ENCODE data around the gene TAF3.

Gene TAF3

GRCh38 chr10:8058274-8059111, 240.2 kb downstream of the TAF3 start:
- DNase-seq (ENCODE audit: low read depth) = no peak

- DNase-seq (ENCODE audit: low read depth) = no peak
Measured at GRCh38 chr10:8059191-8059936, 241.1 kb downstream of the TAF3 start.

GRCh38 chr10:8060010-8060703, 241.9 kb downstream of the TAF3 start:
- DNase-seq (ENCODE audit: low read depth) = no peak

GRCh38 chr10:8060704-8061121, 242.4 kb downstream of the TAF3 start:
- DNase-seq (ENCODE audit: low read depth) = no peak

GRCh38 chr10:8061274-8062211, 243.2 kb downstream of the TAF3 start:
- no peak for DNase-seq (ENCODE audit: low read depth)

- no peak for DNase-seq (ENCODE audit: low read depth)
Measured at GRCh38 chr10:8063128-8063908, 245.0 kb downstream of the TAF3 start.

- DNase-seq (ENCODE audit: low read depth) = no peak
Measured at GRCh38 chr10:8063935-8064334, 245.6 kb downstream of the TAF3 start.

GRCh38 chr10:8064436-8064835, 246.1 kb downstream of the TAF3 start:
- DNase-seq (ENCODE audit: low read depth) = no peak

GRCh38 chr10:8065651-8066050, 247.3 kb downstream of the TAF3 start:
- peak; percentile 36 for DNase-seq (ENCODE audit: low read depth)

- no peak for DNase-seq (ENCODE audit: low read depth)
Measured at GRCh38 chr10:8066124-8066523, 247.8 kb downstream of the TAF3 start.

Data from ELR (cell line).